ENCODE results near the gene UCHL3. TPM values are rescaled to one million over a fixed set of nuclear protein-coding genes. Genes with fewer than 3 reads are reported as not detected.

Gene UCHL3
- total and polyA plus RNA-seq, 2 of the 8 experiments (the other 6 are each of a cell fraction or from before 2014, with no cell fraction given): 33.0 to 61.1 TPM

DNA sequence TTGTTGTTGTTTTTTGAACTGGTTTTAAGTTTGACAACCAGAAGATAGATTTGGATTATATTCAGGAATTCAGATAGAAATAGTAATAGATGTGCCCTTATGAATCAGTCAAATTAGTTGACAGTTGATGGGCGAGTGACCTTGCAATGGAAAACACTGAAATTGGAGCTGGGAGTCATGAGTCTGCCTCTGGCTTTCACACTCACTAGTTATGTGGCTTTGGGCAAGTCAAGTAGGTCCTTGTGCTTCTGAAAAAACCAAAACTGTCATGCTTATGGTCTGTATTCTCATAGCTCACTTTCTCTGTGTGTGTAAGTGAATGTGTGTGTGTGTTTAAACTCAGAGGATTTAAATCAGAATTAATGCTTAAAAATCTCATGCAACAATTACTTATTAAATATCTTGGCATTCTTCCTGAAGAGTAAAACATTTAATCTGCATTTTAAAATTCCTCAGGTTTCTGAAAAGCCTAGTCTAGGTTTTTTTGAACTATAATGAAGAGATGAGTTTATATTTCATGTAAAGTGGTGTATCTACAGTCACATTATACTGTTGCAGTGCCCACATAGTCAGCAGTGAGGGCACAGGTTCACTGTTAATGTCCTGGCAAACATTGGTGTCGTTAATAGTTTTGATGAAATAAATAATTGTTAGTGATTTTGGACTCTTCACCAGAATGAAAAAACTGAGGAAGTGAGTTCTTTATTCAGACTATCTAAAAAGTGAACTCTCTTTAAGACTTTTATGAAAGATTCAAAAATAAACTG lies 32.5 kb downstream of the UCHL3 start:
- H4K91ac ChIP-seq (replicated peaks; ENCODE audit: insufficient read length, low read length): no peak overlapping the region
- WGBS, 2 experiments (ENCODE audit: extremely low coverage in 1 of 2, insufficient coverage in 1 of 2, insufficient read length in 1 of 2, insufficient replicate concordance in 2 of 2, low coverage in 1 of 2, low lambda C conversion rate in 2 of 2, missing lambda C conversion rate in 1 of 2): 89% methylated on average over 2 of the region's 2 CpGs; no CpG with 5 or more reads in 1 of the 2 experiments
- POLR2A ChIA-PET (ENCODE audit: partially characterized antibody): no interaction called here

More for the DNA sequence above, 32.5 kb downstream of the UCHL3 start:
- H3K27me3 ChIP-seq (replicated peaks in 1 of 4; ENCODE audit: control insufficient read depth in 3 of 4, extremely low read depth in 1 of 4, insufficient read depth in 3 of 4, low read length in 3 of 4): no peaks in the 10 kb centered on the region
- no peak overlapping the region for H2BK120ac ChIP-seq (replicated peaks; ENCODE audit: low read depth, low read length)
- no peaks in the 10 kb centered on the region for H3K79me2 ChIP-seq (ENCODE audit: control insufficient read depth in 1 of 2, insufficient read depth in 2 of 2, low read length in 2 of 2)
- H3K14ac ChIP-seq (ENCODE audit: insufficient read length): no peak overlapping the region
- H3K4me3 ChIP-seq (ENCODE audit: extremely low read depth in 1 of 4, insufficient read depth in 2 of 4, low read depth in 3 of 4, low read length in 4 of 4): no peak overlapping the region
- H3K18ac ChIP-seq (ENCODE audit: extremely low read depth, low read length): no peak overlapping the region
- CTCF ChIA-PET (ENCODE audit: partially characterized antibody): no interaction called here
- no peak overlapping the region for H4K8ac ChIP-seq (ENCODE audit: extremely low read depth, insufficient read depth, low read length)
- no peak overlapping the region for H3K56ac ChIP-seq (replicated peaks; ENCODE audit: insufficient read length, low read depth, low read length)
- H3K4me2 ChIP-seq (ENCODE audit: insufficient read depth in 1 of 2, low read depth in 2 of 2, low read length in 2 of 2): no peak overlapping the region
- no peaks in the 10 kb centered on the region for H4K20me1 ChIP-seq (replicated peaks in 1 of 2; ENCODE audit: control insufficient read depth in 1 of 2, insufficient read depth in 2 of 2, low read length in 2 of 2)
- no peaks in the 10 kb centered on the region for H3K4me1 ChIP-seq (replicated peaks in 1 of 4; ENCODE audit: control insufficient read depth in 3 of 4, insufficient read depth in 4 of 4, low read length in 3 of 4)
- H3K23me2 ChIP-seq (ENCODE audit: low read depth, low read length): no peaks in the 10 kb centered on the region
- peaks cover 2 to 8% of the 10 kb centered on the region in 2 experiments; a peak in 2 of 4 replicates for H3K9me3 ChIP-seq (ENCODE audit: insufficient read depth in 2 of 2, low read depth in 1 of 2, low read length in 1 of 2)
- H3K27ac ChIP-seq (ENCODE audit: low read depth, low read length): no peak overlapping the region
- H3K9ac ChIP-seq (replicated peaks in 1 of 4; ENCODE audit: extremely low read depth in 1 of 4, low read depth in 3 of 4, low read length in 3 of 4): no peak overlapping the region
- no peaks in the 10 kb centered on the region for H3K79me1 ChIP-seq (ENCODE audit: low read depth, low read length)
- peaks cover 0 to 9% (median 1%) of the 10 kb centered on the region in 4 experiments; a peak in 3 of 8 replicates for H3K36me3 ChIP-seq (ENCODE audit: control insufficient read depth in 2 of 4, insufficient read depth in 4 of 4, low read length in 3 of 4)
- H2BK5ac ChIP-seq (ENCODE audit: low read depth, low read length): no peak overlapping the region
- no peak overlapping the region for H2AK5ac ChIP-seq (ENCODE audit: low read depth, low read length)
- H4K5ac ChIP-seq (ENCODE audit: insufficient read length, low read depth, low read length): no peak overlapping the region
- no peak overlapping the region for H2BK15ac ChIP-seq (ENCODE audit: low read length)
- no peak overlapping the region for H3K4ac ChIP-seq (replicated peaks; ENCODE audit: insufficient read length, low read depth, low read length)
- FAIRE-seq (no peak), DNase-seq (ENCODE audit: low read depth in 1 of 2, low spot score in 2 of 2) (no peak)
- no peak overlapping the region for H2BK20ac ChIP-seq (ENCODE audit: low read length)
- H2BK12ac ChIP-seq (ENCODE audit: low read depth, low read length): no peak overlapping the region
- TF ChIP-seq YY1 (IDR thresholded peaks at IDR 0.05; ENCODE audit: low read depth, low read length): no peak
- TF ChIP-seq SIN3A (conservative IDR thresholded peaks at IDR 0.05 in 1 of 2, IDR thresholded peaks at IDR 0.05 in 1 of 2; ENCODE audit: low read depth in 1 of 2, low read length in 2 of 2): no peak
- TF ChIP-seq MAFK (IDR thresholded peaks at IDR 0.05; ENCODE audit: low read depth, low read length): no peak
- no peak for TF ChIP-seq HDAC6 (IDR thresholded peaks at IDR 0.05; ENCODE audit: low read depth, low read length)
- TF ChIP-seq SUZ12 (IDR thresholded peaks at IDR 0.05; ENCODE audit: low read length): no peak
- no peak for TF ChIP-seq CTBP2 (IDR thresholded peaks at IDR 0.05; ENCODE audit: borderline replicate concordance, insufficient read depth, insufficient read length, low read length)
- no peak for TF ChIP-seq CHD2 (IDR thresholded peaks at IDR 0.05; ENCODE audit: low read length)
- TF ChIP-seq, protein P1, sequence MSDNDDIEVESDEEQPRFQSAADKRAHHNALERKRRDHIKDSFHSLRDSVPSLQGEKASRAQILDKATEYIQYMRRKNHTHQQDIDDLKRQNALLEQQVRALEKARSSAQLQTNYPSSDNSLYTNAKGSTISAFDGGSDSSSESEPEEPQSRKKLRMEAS (IDR thresholded peaks at IDR 0.05): no peak
- TF ChIP-seq GABPA (IDR thresholded peaks at IDR 0.05; ENCODE audit: borderline replicate concordance, insufficient read depth, low read length): no peak
- TF ChIP-seq KDM1A (IDR thresholded peaks at IDR 0.05; ENCODE audit: borderline replicate concordance, low read length): no peak
- no peak for TF ChIP-seq KDM5A (IDR thresholded peaks at IDR 0.05; ENCODE audit: low read length)
- no peak overlapping the region for H3K23ac ChIP-seq (ENCODE audit: insufficient read length)
- no peak overlapping the region for H2AFZ ChIP-seq (ENCODE audit: low read length)

All from H1 (cell line).